GM23248 (cell line): Measurements from ENCODE around the gene THUMPD3. TPM values are rescaled to one million over a fixed set of nuclear protein-coding genes. Genes with fewer than 3 reads are reported as not detected.

ENCODE experiments used
- DNase-seq: peaks from one replicate; pipeline ENCODE4 v3.0.0-alpha.2; 2015
- H2AFZ ChIP-seq: fragments of 200-600 bp; sonication (generic); 2 replicates; pipeline ENCODE4 v1.6.1; 2016; ENCODE audit warnings: antibody characterized with exemption
- H3F3A ChIP-seq: fragments of 200-600 bp; sonication (generic); 2 replicates; pipeline ENCODE4 v1.6.1; 2016; ENCODE audit warnings: mild to moderate bottlenecking, antibody characterized with exemption, mixed run types; ENCODE audit not compliant: insufficient read depth
- H3K27ac ChIP-seq: fragments of 200-600 bp; sonication (generic); 2 replicates; pipeline ENCODE4 v1.5.1; 2016; ENCODE audit warnings: mild to moderate bottlenecking
- H3K27me3 ChIP-seq: fragments of 200-600 bp; sonication (generic); replicated peaks from 2 replicates; pipeline ENCODE4 v1.6.1; 2016; ENCODE audit warnings: mild to moderate bottlenecking; ENCODE audit not compliant: insufficient read depth
- H3K36me3 ChIP-seq: fragments of 200-600 bp; sonication (generic); 2 replicates; pipeline ENCODE4 v1.6.1; 2016; ENCODE audit warnings: low read depth, mild to moderate bottlenecking
- H3K4me1 ChIP-seq: fragments of 200-600 bp; sonication (generic); 2 replicates; pipeline ENCODE4 v1.6.1; 2016; ENCODE audit warnings: mild to moderate bottlenecking; ENCODE audit not compliant: insufficient read depth
- H3K4me2 ChIP-seq: fragments of 200-600 bp; sonication (generic); one replicate; pipeline ENCODE4 v1.6.1; 2016; ENCODE audit warnings: mild to moderate bottlenecking; ENCODE audit not compliant: unreplicated experiment
- H3K4me3 ChIP-seq: fragments of 200-600 bp; sonication (generic); 2 replicates; pipeline ENCODE4 v1.5.1; 2016; ENCODE audit warnings: mild to moderate bottlenecking
- H3K79me2 ChIP-seq: fragments of 200-600 bp; sonication (generic); 2 replicates; pipeline ENCODE4 v1.6.1; 2016; ENCODE audit warnings: mild to moderate bottlenecking; ENCODE audit not compliant: insufficient read depth
- H3K9ac ChIP-seq: fragments of 200-600 bp; sonication (generic); 2 replicates; pipeline ENCODE4 v1.6.1; 2016; ENCODE audit warnings: mild to moderate bottlenecking
- H3K9me2 ChIP-seq: fragments of 200-600 bp; sonication (generic); 2 replicates; pipeline ENCODE4 v1.6.1; 2016; ENCODE audit warnings: mixed run types, mild to moderate bottlenecking, moderate library complexity; ENCODE audit not compliant: insufficient read depth
- H3K9me3 ChIP-seq: fragments of 200-600 bp; sonication (generic); one replicate; pipeline ENCODE4 v1.6.1; 2017; ENCODE audit warnings: low read depth
- H4K20me1 ChIP-seq: fragments of 200-600 bp; sonication (generic); 2 replicates; pipeline ENCODE4 v1.6.0; 2016; ENCODE audit not compliant: insufficient read depth
- EZH2 ChIP-seq: fragments of 200-600 bp; sonication (generic); IDR thresholded peaks from 2 replicates; pipeline ENCODE4 v1.6.1; 2018; ENCODE audit warnings: antibody characterized with exemption, mild to moderate bottlenecking; ENCODE audit not compliant: insufficient read depth, poor library complexity, severe bottlenecking
- EZH2phosphoT487 ChIP-seq: fragments of 200-600 bp; sonication (generic); IDR thresholded peaks from 2 replicates; pipeline ENCODE4 v1.6.1; 2018; ENCODE audit warnings: antibody characterized with exemption, moderate library complexity, mild to moderate bottlenecking, low read depth; ENCODE audit not compliant: insufficient read depth
- WGBS, 2 experiments: methylation state at CpG; one replicate each; pipeline ENCODE4 v1.1.6; 2015 to 2017; ENCODE audit warnings: low lambda C conversion rate in 2 of 2, low coverage in 1 of 2; ENCODE audit errors: missing lambda C conversion rate in 2 of 2; 5-methylcytosine and 5-hydroxymethylcytosine counted together
- in situ Hi-C: fragments of 300-500 bp; cut with MboI; formaldehyde crosslinking; loops from 2 replicates; pipeline ENCODE4 v1.15.0; 2020
- polyA plus RNA-seq: library from polyadenylated mRNA; unstranded; fragments of >200 nt; fragmentation: Nextera tagmentation; extraction: Ambion mirVana; gene quantifications from 2 replicates; pipeline ENCODE4 v1.2.1, GENCODE V29; 2016
- total RNA-seq: library from RNA; depleted of rRNA; stranded (reverse); fragments of >200 nt; shearing (Covaris generic); gene quantifications from 2 replicates; pipeline ENCODE4 v1.2.3, GENCODE V29; 2014

Gene THUMPD3
- total and polyA plus RNA-seq, 2 experiments from 2014 or later, result 27.9 to 38.9 TPM

- TF ChIP-seq EZH2phosphoT487, result 0 out of 2 replicates have a peak, but pooled peaks have one; percentile 20
- no peak for TF ChIP-seq EZH2
- no peaks in the 10 kb centered on the region for H3K9me3 ChIP-seq
- H3F3A ChIP-seq, result peaks cover 48% of the 10 kb centered on the region
- H3K27me3 ChIP-seq, result no peaks in the 10 kb centered on the region
- H3K36me3 ChIP-seq, result no peaks in the 10 kb centered on the region
- in situ Hi-C loops, result loop anchor here (25.0 kb wide), 1 partner anchor 313 kb away; no protein-coding TSS in a partner anchor
- H3K9ac ChIP-seq, result peak overlapping the region; percentile 59
- peak overlapping the region; percentile 73 for H3K27ac ChIP-seq
- WGBS, 2 experiments, result 0 to 4% methylated on average over 2 of the region's 2 CpGs
- H4K20me1 ChIP-seq, result no peaks in the 10 kb centered on the region
- H3K9me2 ChIP-seq, result no peaks in the 10 kb centered on the region
- peak overlapping the region; percentile 77 for H3K4me2 ChIP-seq
- no peak overlapping the region for H2AFZ ChIP-seq
- peaks cover 49% of the 10 kb centered on the region for H3K4me1 ChIP-seq
- no peaks in the 10 kb centered on the region for H3K79me2 ChIP-seq
- peak; percentile 89 for DNase-seq
- H3K4me3 ChIP-seq, result peak overlapping the region; percentile 12; the same call in 1 of the 2 replicates
These were observed 13.3 kb upstream of the THUMPD3 start for GRCh38 chr3:9349321-9350117.

GRCh38 chr3:9351709-9352126 lies 11.1 kb upstream of the THUMPD3 start:
- H3K79me2 ChIP-seq, result no peaks in the 10 kb centered on the region
- in situ Hi-C loops, result loop anchor here (25.0 kb wide), 1 partner anchor 311 kb away; no protein-coding TSS in a partner anchor
- H4K20me1 ChIP-seq, result no peaks in the 10 kb centered on the region
- H3K9me3 ChIP-seq, result no peaks in the 10 kb centered on the region
- no peak overlapping the region for H3K27ac ChIP-seq
- TF ChIP-seq EZH2phosphoT487 (no peak), EZH2 (no peak)
- no peaks in the 10 kb centered on the region for H3K27me3 ChIP-seq
- H3K9me2 ChIP-seq, result no peaks in the 10 kb centered on the region
- H3K36me3 ChIP-seq, result no peaks in the 10 kb centered on the region
- no peak for DNase-seq
- peaks cover 41% of the 10 kb centered on the region for H3F3A ChIP-seq
- peaks cover 47% of the 10 kb centered on the region for H3K4me1 ChIP-seq
- 76 to 82% methylated on average over 3 of the region's 3 CpGs for WGBS, 2 experiments
- H3K9ac ChIP-seq, result no peak overlapping the region
- no peak overlapping the region for H3K4me3 ChIP-seq
- H3K4me2 ChIP-seq, result no peak overlapping the region
- H2AFZ ChIP-seq, result no peak overlapping the region

- TF ChIP-seq EZH2phosphoT487, result no peak
- TF ChIP-seq EZH2, result no peak
- peaks cover 35% of the 10 kb centered on the region for H3K4me1 ChIP-seq
- in situ Hi-C loops, result loop anchor here (25.0 kb wide), 1 partner anchor 309 kb away; no protein-coding TSS in a partner anchor
- H3K36me3 ChIP-seq, result no peaks in the 10 kb centered on the region
- no peak overlapping the region for H3K4me3 ChIP-seq
- no peak overlapping the region for H3K4me2 ChIP-seq
- no peak overlapping the region for H2AFZ ChIP-seq
- H3K79me2 ChIP-seq, result no peaks in the 10 kb centered on the region
- no peak overlapping the region for H3K27ac ChIP-seq
- no peaks in the 10 kb centered on the region for H4K20me1 ChIP-seq
- H3K9me3 ChIP-seq, result no peaks in the 10 kb centered on the region
- H3F3A ChIP-seq, result peaks cover 30% of the 10 kb centered on the region
- no peaks in the 10 kb centered on the region for H3K9me2 ChIP-seq
- peak; percentile 82 for DNase-seq
- no peaks in the 10 kb centered on the region for H3K27me3 ChIP-seq
- WGBS, 2 experiments, result 27 to 28% methylated on average over 7 of the region's 7 CpGs
- H3K9ac ChIP-seq, result no peak overlapping the region
These were observed 9.7 kb upstream of the THUMPD3 start for GRCh38 chr3:9352917-9353752.

- Histone ChIP-seq H3K27me3 (no peaks in the 10 kb centered on the region), H3K4me3 (peak overlapping the region; percentile 78), H3K9ac (peak overlapping the region; percentile 93), H4K20me1 (no peaks in the 10 kb centered on the region), H3K27ac (peak overlapping the region; percentile 97), H3K9me2 (no peaks in the 10 kb centered on the region), H3K79me2 (peaks cover 35% of the 10 kb centered on the region), H3F3A (no peaks in the 10 kb centered on the region), H2AFZ (no peak overlapping the region), H3K36me3 (peaks cover 21% of the 10 kb centered on the region), H3K9me3 (no peaks in the 10 kb centered on the region), H3K4me2 (peak overlapping the region; percentile 95), H3K4me1 (peaks cover 4% of the 10 kb centered on the region; the same call in 1 of the 2 replicates)
- in situ Hi-C loops, result loop anchor here (25.0 kb wide), 1 partner anchor 300 kb away; no protein-coding TSS in a partner anchor
- TF ChIP-seq EZH2phosphoT487, result no peak
- no peak for TF ChIP-seq EZH2
- DNase-seq, result no peak
- WGBS, 2 experiments, result 66 to 70% methylated on average over 5 of the region's 5 CpGs
These were observed 1.0 kb upstream of the THUMPD3 start for GRCh38 chr3:9361691-9362388.
